Lower lobe of right lung (tissue), 2 donors: ENCODE data around the gene DDIAS. TPM values are rescaled to one million over a fixed set of nuclear protein-coding genes. Genes with fewer than 3 reads are reported as not detected.

Experiments
- ATAC-seq, 2 donors: fragments of 200-7000 bp; cut with Tn5 transposase; one replicate each; pipeline ENCODE4 v1.9.1; 2020 to 2022; ENCODE audit warnings: mild to moderate bottlenecking in 2 of 2, moderate library complexity in 2 of 2
- DNase-seq: peaks from one replicate; pipeline ENCODE4 v3.0.0-alpha.2; 2020
- H3K27ac ChIP-seq: fragments of 200-600 bp; one replicate; pipeline ENCODE4 v1.8.0; 2022
- H3K27me3 ChIP-seq: fragments of 200-600 bp; one replicate; pipeline ENCODE4 v1.8.0; 2022; ENCODE audit warnings: low read depth
- H3K36me3 ChIP-seq: fragments of 200-600 bp; one replicate; pipeline ENCODE4 v1.8.0; 2022; ENCODE audit warnings: mild to moderate bottlenecking
- H3K4me1 ChIP-seq: fragments of 200-600 bp; one replicate; pipeline ENCODE4 v1.8.0; 2022
- H3K4me3 ChIP-seq: fragments of 200-600 bp; one replicate; pipeline ENCODE4 v1.8.0; 2022; ENCODE audit warnings: mild to moderate bottlenecking
- H3K9me3 ChIP-seq: fragments of 200-600 bp; one replicate; pipeline ENCODE4 v1.8.0; 2022
- intact Hi-C: fragments of 100-400 bp; cut with DNase I; formaldehyde crosslinking; loops from one replicate; pipeline ENCODE4 v1.11.0; 2022
- total RNA-seq: library from RNA; stranded (reverse); fragmentation: NEBNext Ultra II Directional; extraction: Animal tissue kit (Norgen Biotek cat#: 25700); gene quantifications from one replicate; pipeline ENCODE4 v1.2.1, GENCODE V29; 2021
- TF ChIP-seq, protein P1 (sequence below): fragments of 200-600 bp; IDR thresholded peaks from one replicate; pipeline ENCODE4 v1.8.0; 2022; ENCODE audit warnings: antibody characterized with exemption, mild to moderate bottlenecking
- donor health status: DM: no; HTN: yes; CAD: no; lungs with severe emphysema.

Gene DDIAS
- total RNA-seq, 1 donor from 2014 or later, result 13.3 TPM

GRCh38 chr11:82892611-82893169, 8.8 kb upstream of the DDIAS start:
- ATAC-seq (no peak), DNase-seq (no peak)
- H3K9me3 ChIP-seq, result no peaks in the 10 kb centered on the region
- H3K36me3 ChIP-seq, result no peaks in the 10 kb centered on the region
- no peak overlapping the region for H3K4me3 ChIP-seq
- H3K4me1 ChIP-seq, result peaks cover 26% of the 10 kb centered on the region
- no peaks in the 10 kb centered on the region for H3K27me3 ChIP-seq
- TF ChIP-seq, protein P1, sequence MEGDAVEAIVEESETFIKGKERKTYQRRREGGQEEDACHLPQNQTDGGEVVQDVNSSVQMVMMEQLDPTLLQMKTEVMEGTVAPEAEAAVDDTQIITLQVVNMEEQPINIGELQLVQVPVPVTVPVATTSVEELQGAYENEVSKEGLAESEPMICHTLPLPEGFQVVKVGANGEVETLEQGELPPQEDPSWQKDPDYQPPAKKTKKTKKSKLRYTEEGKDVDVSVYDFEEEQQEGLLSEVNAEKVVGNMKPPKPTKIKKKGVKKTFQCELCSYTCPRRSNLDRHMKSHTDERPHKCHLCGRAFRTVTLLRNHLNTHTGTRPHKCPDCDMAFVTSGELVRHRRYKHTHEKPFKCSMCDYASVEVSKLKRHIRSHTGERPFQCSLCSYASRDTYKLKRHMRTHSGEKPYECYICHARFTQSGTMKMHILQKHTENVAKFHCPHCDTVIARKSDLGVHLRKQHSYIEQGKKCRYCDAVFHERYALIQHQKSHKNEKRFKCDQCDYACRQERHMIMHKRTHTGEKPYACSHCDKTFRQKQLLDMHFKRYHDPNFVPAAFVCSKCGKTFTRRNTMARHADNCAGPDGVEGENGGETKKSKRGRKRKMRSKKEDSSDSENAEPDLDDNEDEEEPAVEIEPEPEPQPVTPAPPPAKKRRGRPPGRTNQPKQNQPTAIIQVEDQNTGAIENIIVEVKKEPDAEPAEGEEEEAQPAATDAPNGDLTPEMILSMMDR, result no peak
- intact Hi-C loops, result no loop called here
- H3K27ac ChIP-seq, result no peak overlapping the region

GRCh38 chr11:82895437-82896091, 6.0 kb upstream of the DDIAS start:
- intact Hi-C loops, result no loop called here
- H3K9me3 ChIP-seq, result no peaks in the 10 kb centered on the region
- DNase-seq (no peak), ATAC-seq (no peak)
- H3K4me3 ChIP-seq, result no peak overlapping the region
- H3K27me3 ChIP-seq, result no peaks in the 10 kb centered on the region
- TF ChIP-seq, protein P1, result no peak
- H3K4me1 ChIP-seq, result peaks cover 40% of the 10 kb centered on the region
- no peak overlapping the region for H3K27ac ChIP-seq
- H3K36me3 ChIP-seq, result no peaks in the 10 kb centered on the region

- intact Hi-C loops, result no loop called here
- Histone ChIP-seq H3K4me3 (no peak overlapping the region), H3K4me1 (peaks cover 40% of the 10 kb centered on the region), H3K27me3 (no peaks in the 10 kb centered on the region), H3K36me3 (no peaks in the 10 kb centered on the region), H3K27ac (no peak overlapping the region), H3K9me3 (no peaks in the 10 kb centered on the region)
- TF ChIP-seq, protein P1, result no peak
- ATAC-seq, result no peak
- no peak for DNase-seq
Measured at GRCh38 chr11:82896183-82896582, 5.4 kb upstream of the DDIAS start.

DNA sequence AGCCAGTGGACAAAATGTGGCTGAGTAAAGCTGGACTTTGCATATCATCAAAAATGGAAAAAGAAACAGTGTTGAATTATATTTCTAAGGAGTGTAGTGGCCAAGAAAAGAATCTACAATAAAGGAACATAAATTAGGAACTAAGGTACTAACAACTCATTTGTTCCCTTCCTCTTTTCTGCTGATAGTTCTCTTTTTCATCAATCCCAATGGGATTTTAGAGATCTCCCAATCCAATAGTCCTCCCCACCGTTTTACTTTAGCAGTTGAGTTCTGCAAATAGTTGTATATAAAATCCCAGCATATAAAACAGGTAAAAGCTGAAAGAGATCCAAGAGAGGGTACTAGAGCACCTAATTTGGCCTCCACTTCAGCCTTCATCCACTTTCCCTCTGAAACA, 3.3 kb upstream of the DDIAS start:
- DNase-seq, result no peak
- peaks cover 46% of the 10 kb centered on the region for H3K4me1 ChIP-seq
- H3K4me3 ChIP-seq, result peak overlapping the region; percentile 74
- H3K27ac ChIP-seq, result no peak overlapping the region
- no peaks in the 10 kb centered on the region for H3K9me3 ChIP-seq
- TF ChIP-seq, protein P1, result no peak
- intact Hi-C loops, result no loop called here
- no peaks in the 10 kb centered on the region for H3K27me3 ChIP-seq
- no peak for ATAC-seq
- H3K36me3 ChIP-seq, result no peaks in the 10 kb centered on the region

- H3K9me3 ChIP-seq, result no peaks in the 10 kb centered on the region
- DNase-seq (no peak), ATAC-seq (no peak)
- TF ChIP-seq, protein P1, result no peak
- no peaks in the 10 kb centered on the region for H3K27me3 ChIP-seq
- peak overlapping the region; percentile 86 for H3K27ac ChIP-seq
- intact Hi-C loops, result no loop called here
- H3K4me3 ChIP-seq, result peak overlapping the region; percentile 74
- H3K4me1 ChIP-seq, result peaks cover 46% of the 10 kb centered on the region
- H3K36me3 ChIP-seq, result no peaks in the 10 kb centered on the region
Measured at GRCh38 chr11:82899186-82899820, 2.2 kb upstream of the DDIAS start.
